ENCODE data around the gene FUNDC1.

GRCh38 chrX:44494357-44494756, 48.3 kb downstream of the FUNDC1 start:
- TF ChIP-seq CTCF (IDR thresholded peaks at IDR 0.05) (no peak), POLR2A (IDR thresholded peaks at IDR 0.05) (no peak)
